Stromal cell of bone marrow (primary cell): ENCODE results near the gene SYNE4.

Experiments
- DNase-seq: peaks from one replicate; pipeline ENCODE4 v3.0.0-alpha.2; 2012; ENCODE audit warnings: low read depth

SYNE4 gene

DNA sequence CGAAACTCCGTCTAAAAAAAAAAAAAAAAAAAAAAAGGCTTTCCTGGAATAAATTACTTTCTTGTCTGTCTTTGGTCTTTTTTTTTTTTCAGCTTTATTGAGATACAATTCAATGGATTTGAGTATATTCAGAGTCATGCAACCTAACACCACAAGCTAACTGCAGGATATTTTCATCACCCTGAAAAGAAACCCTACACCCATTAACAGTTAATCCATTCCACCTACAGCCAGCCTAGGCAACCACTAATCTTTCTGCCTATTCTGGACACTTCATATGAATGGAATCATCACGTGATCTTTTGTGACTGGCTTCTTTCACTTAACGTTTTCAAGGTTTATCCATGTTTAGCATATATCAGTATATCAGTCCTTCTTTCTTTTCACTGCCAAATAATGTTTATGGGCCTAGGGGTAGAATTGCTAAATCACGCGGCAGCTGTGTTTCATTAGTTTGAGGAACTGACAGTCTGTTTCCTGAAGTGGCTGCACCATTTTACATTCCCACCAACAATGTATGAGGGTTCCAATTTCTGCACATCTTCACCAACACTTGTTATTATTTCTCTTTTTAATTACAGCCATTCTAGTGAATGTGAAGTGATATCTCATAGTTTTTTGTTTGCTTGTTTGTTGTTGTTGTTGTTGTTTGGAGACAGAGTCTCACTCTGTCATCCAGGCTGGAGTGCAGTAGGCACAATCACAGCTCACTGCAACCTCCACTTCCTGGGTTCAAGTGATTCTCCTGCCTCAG is 52.6 kb downstream of the SYNE4 start:
- no peak for DNase-seq
